GM12878 (cell line): ENCODE data around the gene RALGPS1. TPM values are rescaled to one million over a fixed set of nuclear protein-coding genes. Genes with fewer than 3 reads are reported as not detected.

Source experiments
- ATAC-seq: fragments of 200-7000 bp; cut with Tn5 transposase; 3 replicates; pipeline ENCODE4 v1.9.1; 2020; ENCODE audit warnings: mild to moderate bottlenecking, moderate library complexity
- BruUV-seq: library from RNA; stranded (reverse); fragments of 400-500 nt; replicated peaks from 2 replicates; lab custom pipeline; 2021; lab: Mats Ljungman, UMichigan
- CTCF ChIA-PET: fragments of 300-600 bp; sonication (Branson Sonifier 250); formaldehyde crosslinking; extraction: SDS; loops from one replicate; lab custom pipeline; 2021; ENCODE audit warnings: inconsistent platforms; lab: Yijun Ruan, JAX
- POLR2A ChIA-PET: fragments of 350-600 bp; formaldehyde crosslinking; extraction: SDS; loops from one replicate; lab custom pipeline; 2021; ENCODE audit warnings: inconsistent platforms; lab: Charles Lee
- RAD21 ChIA-PET: fragments of 300-600 bp; sonication (Branson Sonifier 250); formaldehyde crosslinking; loops from one replicate; lab custom pipeline; 2023; ENCODE audit warnings: antibody characterized with exemption; ENCODE audit not compliant: unreplicated experiment; lab: Charles Lee
- SMC1A ChIA-PET: fragments of 300-600 bp; sonication (Branson Sonifier 250); formaldehyde crosslinking; loops from one replicate; lab custom pipeline; 2023; ENCODE audit not compliant: unreplicated experiment, uncharacterized antibody; lab: Charles Lee
- DNase-seq: peaks from one replicate; pipeline ENCODE4 v3.0.0-alpha.2; 2011; ENCODE audit warnings: low read depth, low spot score
- FAIRE-seq: peaks from 3 replicates; lab custom pipeline; 2011; peaks lifted over from hg19 to GRCh38; lab: Jason Lieb, UNC
- H2AFZ ChIP-seq: 2 replicates; pipeline ENCODE4 v1.6.0; 2011; ENCODE audit warnings: low read depth, low read length, control low read depth; ENCODE audit not compliant: control insufficient read depth
- H3K27ac ChIP-seq: 2 replicates; pipeline ENCODE4 v1.5.1; 2011; ENCODE audit warnings: control low read depth; ENCODE audit not compliant: control insufficient read depth, insufficient read depth
- H3K27me3 ChIP-seq, 2 experiments: replicated peaks in 1 of 2; 2 replicates each; pipeline versions ENCODE4 v1.6.0 to v1.6.1; 2011; ENCODE audit warnings: low read length in 1 of 2; ENCODE audit not compliant: control insufficient read depth in 2 of 2, insufficient read depth in 2 of 2
- H3K36me3 ChIP-seq, 2 experiments: 2 replicates each; pipeline ENCODE4 v1.5.1; 2011; ENCODE audit warnings: low read length in 1 of 2; ENCODE audit not compliant: control insufficient read depth in 2 of 2, insufficient read depth in 2 of 2
- H3K4me1 ChIP-seq: 2 replicates; pipeline ENCODE4 v1.6.1; 2011; ENCODE audit warnings: mild to moderate bottlenecking, low read length, moderate library complexity, mixed read lengths; ENCODE audit not compliant: control insufficient read depth, insufficient read depth
- H3K4me2 ChIP-seq: 2 replicates; pipeline ENCODE4 v1.6.0; 2011; ENCODE audit warnings: control low read depth; ENCODE audit not compliant: control insufficient read depth, insufficient read depth
- H3K4me3 ChIP-seq: fragments of 200-600 bp; sonication (generic); 2 replicates; pipeline ENCODE4 v1.5.1; 2016
- H3K79me2 ChIP-seq: 2 replicates; pipeline ENCODE4 v1.6.0; 2011; ENCODE audit warnings: low read length; ENCODE audit not compliant: control insufficient read depth, insufficient read depth
- H3K9ac ChIP-seq: 2 replicates; pipeline ENCODE4 v1.8.0; 2011; ENCODE audit warnings: low read length, control low read depth, mixed read lengths; ENCODE audit not compliant: control insufficient read depth, insufficient read depth
- H3K9me3 ChIP-seq: replicated peaks from 3 replicates; pipeline ENCODE4 v1.5.1; 2011; ENCODE audit warnings: mild to moderate bottlenecking, low read length; ENCODE audit not compliant: control insufficient read depth, insufficient read depth
- H4K20me1 ChIP-seq: 2 replicates; pipeline ENCODE4 v1.6.0; 2011; ENCODE audit not compliant: control insufficient read depth, insufficient read depth
- FOXM1 ChIP-seq: IDR thresholded peaks from 2 replicates; pipeline ENCODE4 v1.6.1; 2012; ENCODE audit warnings: low read depth, mild to moderate bottlenecking, inconsistent platforms, low read length, moderate library complexity
- HDGF ChIP-seq: fragments of 450-650 bp; IDR thresholded peaks from 2 replicates; pipeline ENCODE4 v1.6.1; 2016; ENCODE audit warnings: antibody characterized with exemption
- IKZF1 ChIP-seq: fragments of 450-650 bp; conservative IDR thresholded peaks from 2 replicates; pipeline ENCODE4 v1.6.1; 2017; ENCODE audit warnings: antibody characterized with exemption, mild to moderate bottlenecking
- JUNB ChIP-seq: IDR thresholded peaks from 2 replicates; pipeline ENCODE4 v1.6.1; 2016; ENCODE audit warnings: antibody characterized with exemption, mild to moderate bottlenecking
- KLF5 ChIP-seq: fragments of 450-650 bp; IDR thresholded peaks from 2 replicates; pipeline ENCODE4 v1.6.1; 2014; ENCODE audit warnings: mild to moderate bottlenecking; ENCODE audit not compliant: partially characterized antibody
- MTA3 ChIP-seq: IDR thresholded peaks from 2 replicates; pipeline ENCODE4 v1.6.1; 2012; ENCODE audit warnings: low read length, inconsistent platforms, borderline replicate concordance
- NFYB ChIP-seq: IDR thresholded peaks from 2 replicates; pipeline ENCODE4 v1.6.1; 2011; ENCODE audit warnings: low read depth, mild to moderate bottlenecking, low read length, improper control_type of control experiment, moderate library complexity; ENCODE audit not compliant: insufficient read depth
- NR2C1 ChIP-seq: fragments of 450-650 bp; IDR thresholded peaks from 2 replicates; pipeline ENCODE4 v1.6.1; 2017; ENCODE audit warnings: antibody characterized with exemption, mild to moderate bottlenecking, moderate library complexity
- PAX8 ChIP-seq: fragments of 450-650 bp; IDR thresholded peaks from 2 replicates; pipeline ENCODE4 v1.6.1; 2017; ENCODE audit warnings: mild to moderate bottlenecking, moderate library complexity
- SMAD5 ChIP-seq: IDR thresholded peaks from 2 replicates; pipeline ENCODE4 v1.6.1; 2016; ENCODE audit warnings: antibody characterized with exemption, low read depth
- SMARCA5 ChIP-seq: fragments of 450-650 bp; IDR thresholded peaks from 2 replicates; pipeline ENCODE4 v1.6.1; 2017; ENCODE audit warnings: mild to moderate bottlenecking
- TCF12 ChIP-seq: IDR thresholded peaks from 2 replicates; pipeline ENCODE4 v1.6.1; 2011; ENCODE audit warnings: low read depth, mild to moderate bottlenecking, low read length
- TCF7 ChIP-seq: IDR thresholded peaks from 2 replicates; pipeline ENCODE4 v1.6.1; 2014; ENCODE audit warnings: antibody characterized with exemption, borderline replicate concordance
- YBX1 ChIP-seq: fragments of 450-650 bp; IDR thresholded peaks from 2 replicates; pipeline ENCODE4 v1.6.1; 2016; ENCODE audit warnings: antibody characterized with exemption
- ZBTB33 ChIP-seq: fragments of 450-650 bp; IDR thresholded peaks from 2 replicates; pipeline ENCODE4 v1.6.1; 2017; ENCODE audit warnings: mild to moderate bottlenecking
- WGBS: methylation state at CpG from one replicate; pipeline ENCODE4 v1.1.6; 2016; ENCODE audit warnings: low lambda C conversion rate; ENCODE audit not compliant: insufficient replicate concordance, insufficient coverage; ENCODE audit errors: missing lambda C conversion rate; 5-methylcytosine and 5-hydroxymethylcytosine counted together
- in situ Hi-C: fragments of 300-500 bp; cut with MboI; formaldehyde crosslinking; loops from 9 replicates; pipeline ENCODE4 v1.14.3; 2018; ENCODE audit warnings: mixed read lengths
- intact Hi-C: fragments of 100-400 bp; cut with micrococcal nuclease; formaldehyde crosslinking; loops from one replicate; pipeline ENCODE4 v1.14.2; 2022; ENCODE audit not compliant: unreplicated experiment
- polyA plus RNA-seq, 11 experiments: library from polyadenylated mRNA; depleted of rRNA in 4 of 11; unstranded in 6 of 11; stranded (reverse) in 5 of 11; fragments of >200 nt; fragmentation: Nextera tagmentation in 4 of 11; fragmentation: Illumina TruSeq in 1 of 11; extraction: Ambion mirVana in 4 of 11; extraction: Trizol in 1 of 11; gene quantifications; 1 replicate in 1 of 11; 2 replicates in 10 of 11; pipeline versions ENCODE4 v1.2.1 to v1.2.3, GENCODE V29; 2011 to 2016; ENCODE audit warnings: inconsistent platforms in 2 of 11, missing spikeins in 2 of 11, low read depth in 1 of 11
- total RNA-seq, 4 experiments: library from RNA; depleted of rRNA in 3 of 4; stranded (reverse); fragments of >200 nt in 3 of 4; fragmentation: Illumina TruSeq in 1 of 4; extraction: Trizol in 1 of 4; gene quantifications; 2 replicates each; pipeline versions ENCODE4 v1.2.1 to v1.2.3, GENCODE V29; 2013 to 2021
- TF ChIP-seq, protein P1 (sequence below): IDR thresholded peaks from 2 replicates; pipeline ENCODE4 v1.6.1; 2012; ENCODE audit warnings: low read depth, low read length, improper control_type of control experiment
- TF ChIP-seq, protein P2 (sequence below): fragments of 450-650 bp; formaldehyde crosslinking; IDR thresholded peaks from 2 replicates; pipeline ENCODE4 v1.5.0; 2022; ENCODE audit warnings: mild to moderate bottlenecking, missing genetic modification characterization

RALGPS1 gene
- total and polyA plus RNA-seq, 10 of the 15 experiments (the other 5 are each of a cell fraction or from before 2014, with no cell fraction given) = 0.13 to 5.6 (median 2.7) TPM

DNA sequence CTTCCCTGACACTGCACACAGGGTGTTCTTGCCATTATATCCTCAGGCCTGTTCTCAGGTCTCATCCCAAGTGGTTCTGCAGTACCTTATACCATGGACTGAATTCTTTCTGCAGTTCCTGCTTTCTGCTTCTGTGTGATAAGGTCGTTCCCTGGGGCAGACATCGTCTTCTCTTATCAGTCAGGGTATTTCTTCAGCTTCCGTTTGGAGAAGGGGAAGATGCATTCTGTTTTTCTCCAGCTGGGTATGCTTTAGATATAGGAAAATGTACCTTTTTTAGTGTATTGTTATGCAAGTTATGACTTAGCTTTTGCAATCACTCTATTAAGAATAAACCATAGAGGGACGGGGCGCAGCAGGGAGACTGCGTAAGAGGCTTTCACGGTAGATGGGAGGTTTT, 31.1 kb downstream of the RALGPS1 start:
- Histone ChIP-seq H2AFZ (no peak overlapping the region), H3K9me3 (no peaks in the 10 kb centered on the region), H3K4me2 (no peak overlapping the region), H4K20me1 (no peaks in the 10 kb centered on the region), H3K4me3 (no peak overlapping the region), H3K36me3 (no peaks in the 10 kb centered on the region), H3K9ac (no peak overlapping the region), H3K79me2 (no peaks in the 10 kb centered on the region), H3K27ac (no peak overlapping the region), H3K4me1 (no peaks in the 10 kb centered on the region), H3K27me3 (no peaks in the 10 kb centered on the region)
- TF ChIP-seq TCF7 (no peak), YBX1 (no peak), HDGF (no peak), JUNB (no peak), ZBTB33 (no peak), KLF5 (no peak), NR2C1 (no peak), IKZF1 (no peak), FOXM1 (no peak), TCF12 (no peak), MTA3 (no peak), SMAD5 (no peak), SMARCA5 (no peak), PAX8 (no peak), NFYB (no peak)
- TF ChIP-seq, protein P1, sequence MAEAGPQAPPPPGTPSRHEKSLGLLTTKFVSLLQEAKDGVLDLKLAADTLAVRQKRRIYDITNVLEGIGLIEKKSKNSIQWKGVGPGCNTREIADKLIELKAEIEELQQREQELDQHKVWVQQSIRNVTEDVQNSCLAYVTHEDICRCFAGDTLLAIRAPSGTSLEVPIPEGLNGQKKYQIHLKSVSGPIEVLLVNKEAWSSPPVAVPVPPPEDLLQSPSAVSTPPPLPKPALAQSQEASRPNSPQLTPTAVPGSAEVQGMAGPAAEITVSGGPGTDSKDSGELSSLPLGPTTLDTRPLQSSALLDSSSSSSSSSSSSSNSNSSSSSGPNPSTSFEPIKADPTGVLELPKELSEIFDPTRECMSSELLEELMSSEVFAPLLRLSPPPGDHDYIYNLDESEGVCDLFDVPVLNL = no peak
- TF ChIP-seq, protein P2, sequence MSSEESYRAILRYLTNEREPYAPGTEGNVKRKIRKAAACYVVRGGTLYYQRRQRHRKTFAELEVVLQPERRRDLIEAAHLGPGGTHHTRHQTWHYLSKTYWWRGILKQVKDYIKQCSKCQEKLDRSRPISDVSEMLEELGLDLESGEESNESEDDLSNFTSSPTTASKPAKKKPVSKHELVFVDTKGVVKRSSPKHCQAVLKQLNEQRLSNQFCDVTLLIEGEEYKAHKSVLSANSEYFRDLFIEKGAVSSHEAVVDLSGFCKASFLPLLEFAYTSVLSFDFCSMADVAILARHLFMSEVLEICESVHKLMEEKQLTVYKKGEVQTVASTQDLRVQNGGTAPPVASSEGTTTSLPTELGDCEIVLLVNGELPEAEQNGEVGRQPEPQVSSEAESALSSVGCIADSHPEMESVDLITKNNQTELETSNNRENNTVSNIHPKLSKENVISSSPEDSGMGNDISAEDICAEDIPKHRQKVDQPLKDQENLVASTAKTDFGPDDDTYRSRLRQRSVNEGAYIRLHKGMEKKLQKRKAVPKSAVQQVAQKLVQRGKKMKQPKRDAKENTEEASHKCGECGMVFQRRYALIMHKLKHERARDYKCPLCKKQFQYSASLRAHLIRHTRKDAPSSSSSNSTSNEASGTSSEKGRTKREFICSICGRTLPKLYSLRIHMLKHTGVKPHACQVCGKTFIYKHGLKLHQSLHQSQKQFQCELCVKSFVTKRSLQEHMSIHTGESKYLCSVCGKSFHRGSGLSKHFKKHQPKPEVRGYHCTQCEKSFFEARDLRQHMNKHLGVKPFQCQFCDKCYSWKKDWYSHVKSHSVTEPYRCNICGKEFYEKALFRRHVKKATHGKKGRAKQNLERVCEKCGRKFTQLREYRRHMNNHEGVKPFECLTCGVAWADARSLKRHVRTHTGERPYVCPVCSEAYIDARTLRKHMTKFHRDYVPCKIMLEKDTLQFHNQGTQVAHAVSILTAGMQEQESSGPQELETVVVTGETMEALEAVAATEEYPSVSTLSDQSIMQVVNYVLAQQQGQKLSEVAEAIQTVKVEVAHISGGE (CRISPR knock-in tag) = no peak
- FAIRE-seq (no peak), ATAC-seq (no peak), DNase-seq (no peak)
- ChIA-PET POLR2A (no interaction called here), CTCF (interaction anchor here (0.6 to 2.5 kb wide), 4 partner anchors 20 to 571 kb away, joined by 3 to 10 read pairs (median 6); no protein-coding TSS in a partner anchor), RAD21 (interaction anchor here (0.9 kb wide), 1 partner anchor 257 kb away, joined by 3 read pairs; no protein-coding TSS in a partner anchor), SMC1A (interaction anchor here (1.2 to 1.9 kb wide), 3 partner anchors 67 to 269 kb away, joined by 3 to 6 read pairs (median 3); no protein-coding TSS in a partner anchor)
- intact Hi-C loops (loop anchor here (10.0 kb wide), 1 partner anchor 479 kb away; the partner anchor contains the start of gene ZNF79), in situ Hi-C loops (no loop called here)
- BruUV-seq = no TSS peak
- 61% methylated on average over 7 of the region's 7 CpGs for WGBS
